Caki2 (cell line): ENCODE data around the gene B4GALNT4. TPM values are rescaled to one million over a fixed set of nuclear protein-coding genes. Genes with fewer than 3 reads are reported as not detected.
"Not testable (repeated sequence)": the region's sequence is repeated elsewhere in the genome, so short reads cannot be mapped to it uniquely, and the experiment has no call there.

Experiments
- DNase-seq: peaks from one replicate; pipeline ENCODE4 v3.0.0-alpha.2; 2015; ENCODE audit warnings: low read depth
- in situ Hi-C: cut with HindIII; loops from 2 replicates; pipeline ENCODE4 v1.10.0; 2016; ENCODE audit warnings: low sequenced_read_pairs, low pct_unique_long_range_greater_than_20kb, mixed read lengths
- total RNA-seq: library from RNA; depleted of rRNA; stranded (reverse); fragments of >200 nt; shearing (Covaris generic); gene quantifications from 2 replicates; pipeline ENCODE4 v1.2.3, GENCODE V29; 2014; ENCODE audit warnings: low replicate concordance; rRNA removed

B4GALNT4 gene
- total RNA-seq = 23.9 and 61.5 TPM in 2 replicates

- DNase-seq = no peak
- in situ Hi-C loops = no loop called here
Observed at GRCh38 chr11:369336-370018, at the start of gene B4GALNT4. TSS of gene B4GALNT4 (plus strand) at chr11:369499. CDS start at chr11:369804, 305 bp downstream.

- DNase-seq, in situ Hi-C loops: not testable (repeated sequence)
Observed at GRCh38 chr11:319888-320273, 49.4 kb upstream of the B4GALNT4 start.

GRCh38 chr11:324156-324555, 45.1 kb upstream of the B4GALNT4 start:
- no peak for DNase-seq
- in situ Hi-C loops = no loop called here

- DNase-seq, in situ Hi-C loops: not testable (repeated sequence)
Observed at GRCh38 chr11:324593-325517, 44.4 kb upstream of the B4GALNT4 start.

- DNase-seq = no peak
- in situ Hi-C loops = no loop called here
Observed at GRCh38 chr11:325796-326591, 43.3 kb upstream of the B4GALNT4 start.

- in situ Hi-C loops = no loop called here
- no peak for DNase-seq
Observed at GRCh38 chr11:326592-326841, 42.8 kb upstream of the B4GALNT4 start.

- in situ Hi-C loops = no loop called here
Observed at GRCh38 chr11:326842-327580, 42.3 kb upstream of the B4GALNT4 start.

GRCh38 chr11:327581-327923, 41.7 kb upstream of the B4GALNT4 start:
- no peak for DNase-seq
- in situ Hi-C loops = no loop called here

More at GRCh38 chr11:326842-327580, 42.3 kb upstream of the B4GALNT4 start:
- no peak for DNase-seq

GRCh38 chr11:328012-328411, 41.3 kb upstream of the B4GALNT4 start:
- in situ Hi-C loops = no loop called here

GRCh38 chr11:328516-329100, 40.7 kb upstream of the B4GALNT4 start:
- DNase-seq, in situ Hi-C loops: not testable (repeated sequence)

More at GRCh38 chr11:328012-328411, 41.3 kb upstream of the B4GALNT4 start:
- no peak for DNase-seq

- DNase-seq = no peak
- in situ Hi-C loops = no loop called here
Observed at GRCh38 chr11:329886-330253, 39.4 kb upstream of the B4GALNT4 start.

GRCh38 chr11:330307-330693, 39.0 kb upstream of the B4GALNT4 start:
- in situ Hi-C loops = no loop called here
- DNase-seq = no peak

GRCh38 chr11:330694-331357, 38.5 kb upstream of the B4GALNT4 start:
- in situ Hi-C loops = no loop called here
- DNase-seq = no peak

- in situ Hi-C loops = no loop called here
Observed at GRCh38 chr11:331358-332060, 37.8 kb upstream of the B4GALNT4 start.

GRCh38 chr11:332651-333480, 36.4 kb upstream of the B4GALNT4 start:
- in situ Hi-C loops = no loop called here
- no peak for DNase-seq

More at GRCh38 chr11:331358-332060, 37.8 kb upstream of the B4GALNT4 start:
- DNase-seq = no peak

GRCh38 chr11:333616-334263, 35.6 kb upstream of the B4GALNT4 start:
- DNase-seq, in situ Hi-C loops: not testable (repeated sequence)
